ENCODE data around the gene BABAM2.

DNA sequence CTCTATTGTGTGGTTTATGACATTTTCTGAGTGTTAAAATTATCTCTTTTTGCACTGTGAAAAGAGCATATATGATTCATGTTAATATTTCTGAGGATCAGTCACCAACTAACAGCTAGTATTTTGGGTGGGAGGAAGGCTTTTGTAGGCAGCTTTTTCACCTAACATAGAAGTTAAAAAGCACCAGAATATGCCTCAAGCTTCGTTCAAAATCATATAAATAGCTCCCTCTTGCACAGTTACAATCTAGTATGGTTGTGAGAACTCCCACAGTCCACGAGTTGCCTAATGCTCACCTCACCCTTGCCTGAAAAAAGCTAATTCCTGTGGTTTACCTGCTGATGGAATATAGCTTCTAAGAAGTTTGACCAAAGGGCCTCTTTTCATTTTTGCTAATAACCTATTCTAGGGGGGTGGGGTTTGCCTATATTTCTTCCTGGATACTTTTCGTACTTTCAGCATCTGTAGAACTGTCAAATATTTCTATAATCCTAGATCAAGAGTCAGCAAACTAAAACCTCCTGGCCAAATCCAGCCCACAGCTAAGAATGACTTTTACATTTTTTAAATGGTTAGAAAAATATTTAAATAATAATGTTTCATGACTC is 335.0 kb downstream of the BABAM2 start:
- no peak for TF ChIP-seq SP1 (IDR thresholded peaks at IDR 0.05)
- TF ChIP-seq ZNF384 (IDR thresholded peaks at IDR 0.05), result no peak
- TF ChIP-seq BHLHE40 (IDR thresholded peaks at IDR 0.05; ENCODE audit: borderline replicate concordance), result no peak
- TF ChIP-seq FOXA1 (IDR thresholded peaks at IDR 0.05), result no peak
- TF ChIP-seq ELF4 (IDR thresholded peaks at IDR 0.05), result no peak
- no peak for TF ChIP-seq NFRKB (IDR thresholded peaks at IDR 0.05)
- TF ChIP-seq L3MBTL2 (conservative IDR thresholded peaks at IDR 0.05), result no peak
- TF ChIP-seq CTBP1 (IDR thresholded peaks at IDR 0.05; ENCODE audit: borderline replicate concordance), result no peak
- no peak for TF ChIP-seq SUZ12 (IDR thresholded peaks at IDR 0.05)
- TF ChIP-seq TARDBP (IDR thresholded peaks at IDR 0.05), result no peak
- no peak for TF ChIP-seq LEF1 (IDR thresholded peaks at IDR 0.05; ENCODE audit: borderline replicate concordance)
- TF ChIP-seq HDGF (IDR thresholded peaks at IDR 0.05; ENCODE audit: borderline replicate concordance), result no peak
- TF ChIP-seq FOXM1 (IDR thresholded peaks at IDR 0.05; ENCODE audit: borderline replicate concordance), result no peak
- TF ChIP-seq, protein P1, sequence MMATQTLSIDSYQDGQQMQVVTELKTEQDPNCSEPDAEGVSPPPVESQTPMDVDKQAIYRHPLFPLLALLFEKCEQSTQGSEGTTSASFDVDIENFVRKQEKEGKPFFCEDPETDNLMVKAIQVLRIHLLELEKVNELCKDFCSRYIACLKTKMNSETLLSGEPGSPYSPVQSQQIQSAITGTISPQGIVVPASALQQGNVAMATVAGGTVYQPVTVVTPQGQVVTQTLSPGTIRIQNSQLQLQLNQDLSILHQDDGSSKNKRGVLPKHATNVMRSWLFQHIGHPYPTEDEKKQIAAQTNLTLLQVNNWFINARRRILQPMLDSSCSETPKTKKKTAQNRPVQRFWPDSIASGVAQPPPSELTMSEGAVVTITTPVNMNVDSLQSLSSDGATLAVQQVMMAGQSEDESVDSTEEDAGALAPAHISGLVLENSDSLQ (IDR thresholded peaks at IDR 0.05), result no peak

Data from HEK293T (cell line).